HFFc6 (cell line): ENCODE measurements around the gene SULT6B1. TPM values are rescaled to one million over a fixed set of nuclear protein-coding genes. Genes with fewer than 3 reads are reported as not detected.

ENCODE experiments used
- DNase-seq: peaks from one replicate; pipeline ENCODE4 v3.0.0-alpha.2; 2018
- H3K27ac Mint-ChIP-seq: 2 replicates; pipeline ENCODE4 v1.8.0; 2020; ENCODE audit warnings: mild to moderate bottlenecking, mixed read lengths
- H3K27me3 Mint-ChIP-seq: 2 replicates; pipeline ENCODE4 v1.8.0; 2021; ENCODE audit warnings: mild to moderate bottlenecking, moderate library complexity, mixed read lengths; ENCODE audit not compliant: insufficient read depth
- H3K36me3 Mint-ChIP-seq: 2 replicates; pipeline ENCODE4 v1.8.0; 2021; ENCODE audit warnings: low read depth, mixed read lengths
- H3K4me1 Mint-ChIP-seq: 2 replicates; pipeline ENCODE4 v1.8.0; 2020; ENCODE audit warnings: low read depth, mixed read lengths
- H3K4me3 Mint-ChIP-seq: 2 replicates; pipeline ENCODE4 v1.8.0; 2020; ENCODE audit warnings: mild to moderate bottlenecking, moderate library complexity, mixed read lengths
- H3K9me3 Mint-ChIP-seq: 2 replicates; pipeline ENCODE4 v1.8.0; 2020; ENCODE audit warnings: mild to moderate bottlenecking, mixed read lengths
- total RNA-seq, 6 experiments: library from RNA; stranded (reverse); fragmentation: NEBNext Ultra II Directional; extraction: Animal tissue kit (Norgen Biotek cat#: 25700); gene quantifications; 2 replicates in 1 of 6; 3 replicates in 5 of 6; pipeline ENCODE4 v1.2.3, GENCODE V29; 2021
- TF ChIP-seq, protein P1 (sequence below): fragments of 200-600 bp; sonication (generic); IDR thresholded peaks from 2 replicates; pipeline ENCODE4 v1.5.0; 2021; ENCODE audit warnings: antibody characterized with exemption, mild to moderate bottlenecking

SULT6B1 gene
- total RNA-seq, 6 experiments from 2014 or later = not detected

GRCh38 chr2:37191747-37192146, 3.3 kb upstream of the SULT6B1 start:
- Mint-ChIP-seq H3K4me1 (peaks cover 18% of the 10 kb centered on the region), H3K27me3 (peaks cover 12% of the 10 kb centered on the region), H3K4me3 (no peak overlapping the region), H3K9me3 (no peaks in the 10 kb centered on the region), H3K27ac (no peak overlapping the region), H3K36me3 (no peaks in the 10 kb centered on the region)
- DNase-seq = no peak
- TF ChIP-seq, protein P1, sequence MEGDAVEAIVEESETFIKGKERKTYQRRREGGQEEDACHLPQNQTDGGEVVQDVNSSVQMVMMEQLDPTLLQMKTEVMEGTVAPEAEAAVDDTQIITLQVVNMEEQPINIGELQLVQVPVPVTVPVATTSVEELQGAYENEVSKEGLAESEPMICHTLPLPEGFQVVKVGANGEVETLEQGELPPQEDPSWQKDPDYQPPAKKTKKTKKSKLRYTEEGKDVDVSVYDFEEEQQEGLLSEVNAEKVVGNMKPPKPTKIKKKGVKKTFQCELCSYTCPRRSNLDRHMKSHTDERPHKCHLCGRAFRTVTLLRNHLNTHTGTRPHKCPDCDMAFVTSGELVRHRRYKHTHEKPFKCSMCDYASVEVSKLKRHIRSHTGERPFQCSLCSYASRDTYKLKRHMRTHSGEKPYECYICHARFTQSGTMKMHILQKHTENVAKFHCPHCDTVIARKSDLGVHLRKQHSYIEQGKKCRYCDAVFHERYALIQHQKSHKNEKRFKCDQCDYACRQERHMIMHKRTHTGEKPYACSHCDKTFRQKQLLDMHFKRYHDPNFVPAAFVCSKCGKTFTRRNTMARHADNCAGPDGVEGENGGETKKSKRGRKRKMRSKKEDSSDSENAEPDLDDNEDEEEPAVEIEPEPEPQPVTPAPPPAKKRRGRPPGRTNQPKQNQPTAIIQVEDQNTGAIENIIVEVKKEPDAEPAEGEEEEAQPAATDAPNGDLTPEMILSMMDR = no peak

GRCh38 chr2:37191253-37191652, 2.8 kb upstream of the SULT6B1 start:
- no peak for DNase-seq
- no peak overlapping the region for H3K4me3 Mint-ChIP-seq
- peaks cover 14% of the 10 kb centered on the region for H3K27me3 Mint-ChIP-seq
- H3K36me3 Mint-ChIP-seq = no peaks in the 10 kb centered on the region
- no peaks in the 10 kb centered on the region for H3K9me3 Mint-ChIP-seq
- peaks cover 18% of the 10 kb centered on the region for H3K4me1 Mint-ChIP-seq
- H3K27ac Mint-ChIP-seq = no peak overlapping the region
- TF ChIP-seq, protein P1 = no peak

- Mint-ChIP-seq H3K9me3 (no peaks in the 10 kb centered on the region), H3K36me3 (no peaks in the 10 kb centered on the region), H3K27ac (peak overlapping the region; percentile 15; the same call in 1 of the 2 replicates), H3K27me3 (peaks cover 14% of the 10 kb centered on the region), H3K4me3 (no peak overlapping the region), H3K4me1 (peaks cover 18% of the 10 kb centered on the region)
- TF ChIP-seq, protein P1 = no peak
- DNase-seq = no peak
Measured at GRCh38 chr2:37190290-37190689, 1.8 kb upstream of the SULT6B1 start.

- Mint-ChIP-seq H3K36me3 (no peaks in the 10 kb centered on the region), H3K27ac (peak overlapping the region; percentile 55; the same call in 1 of the 2 replicates), H3K4me3 (no peak overlapping the region), H3K9me3 (no peaks in the 10 kb centered on the region), H3K4me1 (peaks cover 18% of the 10 kb centered on the region), H3K27me3 (peaks cover 13% of the 10 kb centered on the region)
- TF ChIP-seq, protein P1 = peak; percentile 27
- DNase-seq = peak; percentile 69
Measured at GRCh38 chr2:37189452-37190153, 1.1 kb upstream of the SULT6B1 start.

- peaks cover 22% of the 10 kb centered on the region for H3K27me3 Mint-ChIP-seq
- H3K27ac Mint-ChIP-seq = peak overlapping the region; percentile 34
- H3K36me3 Mint-ChIP-seq = no peaks in the 10 kb centered on the region
- DNase-seq = peak; percentile 62
- peaks cover 27% of the 10 kb centered on the region for H3K4me1 Mint-ChIP-seq
- TF ChIP-seq, protein P1 = no peak
- H3K9me3 Mint-ChIP-seq = no peaks in the 10 kb centered on the region
- peak overlapping the region; percentile 48 for H3K4me3 Mint-ChIP-seq
Measured at GRCh38 chr2:37181726-37182684, 6.5 kb downstream of the SULT6B1 start.
